ENCODE results near the gene HSPD1. TPM values are rescaled to one million over a fixed set of nuclear protein-coding genes. Genes with fewer than 3 reads are reported as not detected.
A peak's percentile ranks its signal among the peaks of the same experiment; 100 is the strongest.

HSPD1 gene
- total and polyA plus RNA-seq, 2 of the 13 experiments (the other 11 are each of a cell fraction or from before 2014, with no cell fraction given), result 685 to 2,610 TPM

GRCh38 chr2:197452754-197453122 is 46.9 kb downstream of the HSPD1 start:
- ChIA-PET CTCF (ENCODE audit: low intra/inter-chr PET ratio, low total read pairs) (no interaction called here), POLR2A (interaction anchor here (0.7 to 8.2 kb wide), 24 partner anchors 8 to 294 kb away, joined by 3 to 306 read pairs (median 8); partner anchors contain the start of genes HSPD1, HSPE1, MARS2 and MOB4)
- 4% methylated on average over 8 of the region's 11 CpGs for WGBS (ENCODE audit: low lambda C conversion rate)
- ATAC-seq, result no peak; the same call in 1 of the 3 replicates
- no TSS peak for BruUV-seq (replicated peaks)
- no peaks in the 10 kb centered on the region; a peak in 1 of 5 replicates for H3K36me3 ChIP-seq (replicated peaks in 1 of 2; ENCODE audit: control insufficient read depth in 1 of 2, insufficient read depth in 2 of 2, low read length in 2 of 2)
- H4K20me1 ChIP-seq (ENCODE audit: insufficient read depth, low read length), result no peaks in the 10 kb centered on the region; the same call in 1 of the 2 replicates
- no peaks in the 10 kb centered on the region; a peak in 1 of 5 replicates for H3K27me3 ChIP-seq (ENCODE audit: control insufficient read depth in 1 of 2, insufficient read depth in 2 of 2, low read length in 2 of 2)
- H2AFZ ChIP-seq (ENCODE audit: low read length), result no peak overlapping the region
- H3K79me2 ChIP-seq (ENCODE audit: insufficient read depth, low read length), result peaks cover 43% of the 10 kb centered on the region
- no peak for DNase-seq (ENCODE audit: low spot score)
- peak overlapping the region; percentile 64 to 96 (median 67) for H3K4me3 ChIP-seq (replicated peaks in 1 of 3; ENCODE audit: insufficient read depth in 1 of 3, low read depth in 2 of 3, low read length in 3 of 3)
- intact Hi-C loops (cut with micrococcal nuclease; ENCODE audit: unreplicated experiment), result loop anchor here (1.0 to 5.0 kb wide), 5 partner anchors 17 to 255 kb away; partner anchors contain the start of genes HSPD1, MARS2, MOB4 and SF3B1
- in situ Hi-C loops (cut with HindIII; ENCODE audit: extremely low pct_ligation_motif_present, low pct_unique_long_range_greater_than_20kb), result no loop called here
- H3K4me2 ChIP-seq (ENCODE audit: low read depth, low read length), result peak overlapping the region; percentile 96
- no peaks in the 10 kb centered on the region for H3K9me3 ChIP-seq (ENCODE audit: low read length)
- H3K9ac ChIP-seq (ENCODE audit: insufficient read depth, low read depth, low read length), result peak overlapping the region; percentile 73
- FAIRE-seq, result no peak
- peak overlapping the region; percentile 73 for H3K27ac ChIP-seq (ENCODE audit: extremely low read length, insufficient read depth, low read length)
- peaks cover 28% of the 10 kb centered on the region for H3K4me1 ChIP-seq (ENCODE audit: insufficient read depth, low read length)
- TF ChIP-seq ZBTB26 (CRISPR knock-in tag; IDR thresholded peaks at IDR 0.05; ENCODE audit: borderline replicate concordance) (no peak), STAG1 (CRISPR knock-in tag; IDR thresholded peaks at IDR 0.05) (no peak), NFE2L1 (CRISPR knock-in tag; IDR thresholded peaks at IDR 0.05; ENCODE audit: borderline replicate concordance) (no peak), ZBTB33 (CRISPR knock-in tag; IDR thresholded peaks at IDR 0.05) (peak; percentile 20; the same call in 1 of the 2 replicates), RXRB (CRISPR knock-in tag; IDR thresholded peaks at IDR 0.05; ENCODE audit: borderline replicate concordance) (peak; percentile 9; the same call in 1 of the 2 replicates), MXD3 (CRISPR knock-in tag; IDR thresholded peaks at IDR 0.05) (no peak), ZNF770 (CRISPR knock-in tag; IDR thresholded peaks at IDR 0.05) (no peak), BHLHE40 (IDR thresholded peaks at IDR 0.05; ENCODE audit: low read length) (no peak), GFI1 (CRISPR knock-in tag; IDR thresholded peaks at IDR 0.05; ENCODE audit: borderline replicate concordance) (0 out of 2 replicates have a peak, but pooled peaks have one; percentile 15), SMYD3 (CRISPR knock-in tag; IDR thresholded peaks at IDR 0.05) (0 out of 2 replicates have a peak, but pooled peaks have one; percentile 65), ZBTB2 (CRISPR knock-in tag; IDR thresholded peaks at IDR 0.05; ENCODE audit: low read depth) (0 out of 2 replicates have a peak, but pooled peaks have one; percentile 37), TOPORS (CRISPR knock-in tag; IDR thresholded peaks at IDR 0.05) (0 out of 2 replicates have a peak, but pooled peaks have one; percentile 19), BRF2 (CRISPR knock-in tag; IDR thresholded peaks at IDR 0.05) (0 out of 2 replicates have a peak, but pooled peaks have one; percentile 16), ZMYM3 (CRISPR knock-in tag; IDR thresholded peaks at IDR 0.05) (0 out of 2 replicates have a peak, but pooled peaks have one; percentile 51), ZNF841 (CRISPR knock-in tag; IDR thresholded peaks at IDR 0.05; ENCODE audit: borderline replicate concordance) (no peak)
